GM12874 (cell line): ENCODE data around the gene ARL5B.

ENCODE experiments used
- TF ChIP-seq, protein P1 (sequence below): IDR thresholded peaks from 2 replicates; pipeline ENCODE4 v1.5.1; 2011; ENCODE audit warnings: low read depth, mild to moderate bottlenecking, control low read depth, low read length, moderate library complexity; ENCODE audit not compliant: insufficient read depth

Gene ARL5B

DNA sequence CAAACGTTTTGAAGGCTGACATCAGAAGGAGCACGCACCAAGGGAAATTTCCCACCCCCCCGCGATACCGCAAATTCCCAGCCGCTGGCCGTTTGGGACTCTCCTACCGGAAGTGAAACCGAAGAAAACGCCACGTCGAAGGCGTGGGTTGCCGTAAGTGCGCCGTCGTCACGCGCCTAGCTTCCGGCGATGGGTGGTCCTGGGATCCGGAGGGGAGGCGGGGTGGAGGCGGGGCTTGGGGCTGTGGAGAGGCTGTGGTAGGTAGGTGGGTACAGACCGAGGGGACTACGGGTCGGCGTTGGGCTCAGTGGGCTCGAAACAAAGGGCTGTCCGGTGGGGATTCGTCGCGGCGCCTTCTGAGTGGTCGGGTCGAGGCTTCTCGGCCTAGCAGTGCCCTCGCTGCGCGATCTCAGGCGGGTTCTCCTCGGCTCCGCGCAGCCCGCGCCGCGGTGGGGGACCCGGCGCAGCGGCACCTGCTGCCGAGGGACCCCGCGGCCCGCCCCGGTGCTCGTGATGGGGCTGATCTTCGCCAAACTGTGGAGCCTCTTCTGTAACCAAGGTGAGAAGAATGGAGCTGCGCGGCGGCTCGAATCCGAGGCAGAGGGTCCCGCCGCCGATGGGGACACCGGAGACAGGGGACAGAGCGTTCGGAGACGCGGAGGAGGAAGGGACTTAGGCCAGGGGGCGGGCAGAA is at the start of gene ARL5B:
TSS of gene ARL5B (plus strand) at position 307 of the 694 bp plus-strand sequence. CDS start at position 514, 207 bp downstream.
- TF ChIP-seq, protein P1, sequence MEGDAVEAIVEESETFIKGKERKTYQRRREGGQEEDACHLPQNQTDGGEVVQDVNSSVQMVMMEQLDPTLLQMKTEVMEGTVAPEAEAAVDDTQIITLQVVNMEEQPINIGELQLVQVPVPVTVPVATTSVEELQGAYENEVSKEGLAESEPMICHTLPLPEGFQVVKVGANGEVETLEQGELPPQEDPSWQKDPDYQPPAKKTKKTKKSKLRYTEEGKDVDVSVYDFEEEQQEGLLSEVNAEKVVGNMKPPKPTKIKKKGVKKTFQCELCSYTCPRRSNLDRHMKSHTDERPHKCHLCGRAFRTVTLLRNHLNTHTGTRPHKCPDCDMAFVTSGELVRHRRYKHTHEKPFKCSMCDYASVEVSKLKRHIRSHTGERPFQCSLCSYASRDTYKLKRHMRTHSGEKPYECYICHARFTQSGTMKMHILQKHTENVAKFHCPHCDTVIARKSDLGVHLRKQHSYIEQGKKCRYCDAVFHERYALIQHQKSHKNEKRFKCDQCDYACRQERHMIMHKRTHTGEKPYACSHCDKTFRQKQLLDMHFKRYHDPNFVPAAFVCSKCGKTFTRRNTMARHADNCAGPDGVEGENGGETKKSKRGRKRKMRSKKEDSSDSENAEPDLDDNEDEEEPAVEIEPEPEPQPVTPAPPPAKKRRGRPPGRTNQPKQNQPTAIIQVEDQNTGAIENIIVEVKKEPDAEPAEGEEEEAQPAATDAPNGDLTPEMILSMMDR = no peak

DNA sequence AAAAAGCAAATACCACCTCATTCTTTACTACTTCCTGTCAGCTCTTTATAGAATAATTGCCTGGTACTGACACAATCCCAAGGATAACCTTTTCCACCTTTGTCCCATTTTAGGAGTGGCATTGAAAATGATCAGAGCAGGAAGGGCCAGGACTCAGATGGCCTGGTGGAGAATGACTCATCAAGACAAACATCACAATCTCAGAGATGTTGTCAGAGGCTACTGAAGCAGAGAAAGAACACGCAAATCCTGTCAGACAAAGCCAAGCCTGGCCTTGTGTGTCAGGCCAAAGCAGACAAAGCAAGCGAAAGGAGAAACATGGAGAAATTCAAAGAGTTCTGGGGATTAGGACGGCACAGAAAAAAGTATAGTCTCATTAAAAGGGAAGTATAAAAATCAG is 48.7 kb upstream of the ARL5B start:
- TF ChIP-seq, protein P1 = no peak

- TF ChIP-seq, protein P1 = no peak
Measured at GRCh38 chr10:18611168-18611567, 48.1 kb upstream of the ARL5B start.

DNA sequence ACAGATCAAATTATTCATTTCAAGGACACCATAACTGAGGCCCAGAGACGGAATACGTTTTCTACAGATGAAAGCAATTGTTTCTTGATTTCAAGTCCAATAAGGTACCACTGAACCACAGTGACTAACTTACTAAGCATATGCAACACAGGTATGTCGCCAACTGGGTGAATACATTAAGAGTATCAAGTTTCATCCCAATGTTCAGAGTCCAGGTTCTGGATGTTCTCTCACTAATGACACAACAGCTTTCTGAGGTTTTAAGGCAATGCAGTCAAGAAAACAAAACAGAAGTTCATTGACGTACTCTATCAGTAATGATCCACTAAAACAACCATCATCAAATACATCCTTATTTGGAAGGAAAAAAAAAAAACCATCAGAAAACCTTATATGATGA is 43.6 kb upstream of the ARL5B start:
- TF ChIP-seq, protein P1 = no peak

DNA sequence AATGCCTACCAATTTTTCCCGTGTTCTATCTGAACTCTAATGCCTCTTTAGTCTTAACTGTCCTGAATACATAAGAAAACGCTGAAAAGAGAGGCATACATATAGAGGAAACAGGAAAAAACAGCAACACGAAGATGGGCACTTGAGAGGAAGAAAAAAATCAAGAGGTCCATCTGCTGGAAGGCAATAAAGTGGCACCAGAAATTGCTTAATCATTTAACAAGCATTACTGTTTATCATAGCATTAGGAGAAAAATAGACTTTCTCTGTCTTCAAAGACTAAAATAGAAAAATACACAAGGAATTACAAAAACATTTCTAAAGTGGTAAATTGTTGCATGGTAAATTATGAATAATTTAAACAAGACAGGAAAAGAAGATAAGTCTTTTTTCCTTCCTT is 42.9 kb upstream of the ARL5B start:
- TF ChIP-seq, protein P1 = no peak

DNA sequence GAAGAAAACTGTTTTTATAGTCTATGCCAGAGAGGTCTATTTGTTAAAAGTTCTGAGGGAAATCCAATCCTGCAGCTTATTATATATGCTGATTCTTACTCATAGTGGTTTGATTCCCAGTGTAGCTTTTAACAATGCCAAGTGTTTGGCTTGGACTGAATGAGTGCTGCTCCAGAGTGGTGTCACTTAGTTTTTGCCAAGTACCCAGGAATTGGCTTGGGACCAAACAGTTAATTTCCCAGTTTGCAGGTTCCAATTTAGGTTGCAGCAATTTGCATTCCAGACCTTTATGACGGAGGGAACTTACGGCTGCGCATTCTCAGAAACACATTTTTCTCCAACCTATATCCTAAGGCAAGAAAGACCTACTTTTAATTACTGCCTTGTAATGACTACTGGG is 40.2 kb upstream of the ARL5B start:
- TF ChIP-seq, protein P1 = no peak

- TF ChIP-seq, protein P1 = no peak
Measured at GRCh38 chr10:18620856-18621255, 38.4 kb upstream of the ARL5B start.
